Psoas muscle (tissue), 8 donors: ENCODE measurements around the gene DYNLT4. TPM values are rescaled to one million over a fixed set of nuclear protein-coding genes. Genes with fewer than 3 reads are reported as not detected.
"Not testable (repeated sequence)": the region's sequence is repeated elsewhere in the genome, so short reads cannot be mapped to it uniquely, and the experiment has no call there.

Experiments used
- ATAC-seq, 4 donors: fragments of 200-7000 bp; cut with Tn5 transposase; one replicate each; pipeline ENCODE4 v1.9.1; 2020; ENCODE audit warnings: moderate library complexity in 3 of 4, mild to moderate bottlenecking in 2 of 4
- DNase-seq, 2 donors: peaks; one replicate each; pipeline ENCODE4 v3.0.0-alpha.2; 2020
- H3K27ac ChIP-seq: fragments of 200-600 bp; one replicate; pipeline ENCODE4 v1.8.0; 2022
- H3K27me3 ChIP-seq, 3 donors: fragments of 200-600 bp in 1 of 3; one replicate each; pipeline versions ENCODE4 v1.6.1 to v1.8.0; 2013 to 2022; ENCODE audit warnings: low read length in 2 of 3, mild to moderate bottlenecking in 2 of 3, moderate library complexity in 1 of 3; ENCODE audit not compliant: insufficient read depth in 3 of 3
- H3K36me3 ChIP-seq, 2 donors: fragments of 200-600 bp in 1 of 2; one replicate each; pipeline versions ENCODE4 v1.6.1 to v1.8.0; 2013 to 2022; ENCODE audit warnings: low read depth in 1 of 2, mild to moderate bottlenecking in 1 of 2, moderate library complexity in 1 of 2; ENCODE audit not compliant: insufficient read depth in 1 of 2
- H3K4me1 ChIP-seq: fragments of 200-600 bp; one replicate; pipeline ENCODE4 v1.8.0; 2022
- H3K4me3 ChIP-seq: fragments of 200-600 bp; one replicate; pipeline ENCODE4 v1.8.0; 2022; ENCODE audit warnings: mild to moderate bottlenecking
- H3K9me3 ChIP-seq: fragments of 200-600 bp; one replicate; pipeline ENCODE4 v1.8.0; 2022
- CTCF ChIP-seq: fragments of 200-600 bp; IDR thresholded peaks from one replicate; pipeline ENCODE4 v1.8.0; 2022; ENCODE audit warnings: antibody characterized with exemption
- WGBS, 3 donors: extraction: QIAGEN DNeasy Blood & Tissue Kit; methylation state at CpG; one replicate each; pipeline versions ENCODE4 v1.1.6 to v1.1.7; 2013; 5-methylcytosine and 5-hydroxymethylcytosine counted together
- intact Hi-C, 2 donors: fragments of 100-400 bp; cut with DNase I; formaldehyde crosslinking; loops; one replicate each; pipeline versions ENCODE4 v1.11.0 to v1.14.2; 2022
- polyA plus RNA-seq, 3 donors: library from polyadenylated mRNA; stranded (reverse); fragments of 200-250 nt; gene quantifications; one replicate each; pipeline ENCODE4 v1.2.3, GENCODE V29; 2013
- total RNA-seq, 4 donors: library from RNA; stranded (reverse); fragmentation: NEBNext Ultra II Directional in 2 of 4; extraction: Animal tissue kit (Norgen Biotek cat#: 25700) in 2 of 4; gene quantifications; one replicate each; pipeline versions ENCODE4 v1.2.1 to v1.2.4, GENCODE V29; 2021 to 2023
- donor health status: healthy with polysubstance abuse.
- donor health status: DM: no; HTN: no; CAD: no; lungs with moderate emphysema.
- donor health status: Bipolar disorder and iron deficiency.
- donor health status: healthy.
- donor health status: DM: yes; HTN: yes; CAD: no.
- donor health status: DM: no; HTN: no; CAD: no.
- donor health status: DM: no; HTN: no; CAD: no.
- donor health status: DM: yes; HTN: yes; CAD: no.

The DYNLT4 gene
- total and polyA plus RNA-seq, 7 donors = 0.06 to 0.59 (median 0.32) TPM; not detected in 2

DNA sequence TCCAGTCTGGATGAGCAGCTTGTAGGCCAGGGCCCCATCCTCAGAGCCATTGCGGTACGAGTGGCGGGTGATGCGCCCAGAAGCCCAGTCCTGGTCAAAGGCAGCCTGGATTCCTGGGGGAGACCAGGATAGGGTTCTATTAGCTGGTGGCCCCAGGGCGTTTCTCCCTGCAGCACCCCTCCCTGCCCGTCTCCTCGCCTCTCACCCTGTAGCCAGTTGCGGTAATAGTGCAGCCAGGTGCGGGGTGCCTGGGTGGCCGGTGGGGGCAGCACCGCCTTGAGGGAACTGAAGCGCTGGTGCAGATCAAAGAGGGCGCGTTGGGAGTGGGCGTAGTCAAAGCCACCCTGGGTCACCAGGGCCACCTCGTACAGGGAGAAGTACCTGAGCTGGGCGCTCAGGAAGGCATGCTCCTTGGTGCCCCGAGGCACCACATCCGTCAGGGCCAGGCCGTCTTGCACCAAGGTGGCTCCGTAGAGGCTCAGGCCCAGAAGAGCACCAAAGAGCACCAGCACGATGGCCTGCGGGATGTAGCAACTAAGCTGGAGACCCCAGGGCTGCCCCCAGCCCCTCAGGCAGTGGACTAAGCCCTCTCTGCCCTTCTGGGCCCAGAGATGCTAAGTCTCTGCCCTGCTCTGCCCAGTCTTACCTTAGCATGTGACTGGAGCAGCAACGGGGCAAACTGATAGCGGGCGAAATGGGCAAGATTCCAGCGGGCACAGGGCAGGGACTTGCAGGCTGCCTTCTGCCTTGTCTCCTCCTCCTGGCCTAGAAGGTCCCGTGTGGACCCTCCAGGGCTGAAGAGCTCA is 20.2 kb upstream of the DYNLT4 start:
- peak in 1 of 4 donors; percentile 2 for ATAC-seq
- no peak for TF ChIP-seq CTCF
- intact Hi-C loops = no loop called here
- no peaks in the 10 kb centered on the region for H3K4me1 ChIP-seq
- 87 to 90% (median 89%) methylated on average over 28 of the region's 28 CpGs for WGBS, 3 donors
- peak in 1 of 2 donors; percentile 52 for DNase-seq
- no peaks in the 10 kb centered on the region for H3K9me3 ChIP-seq
- no peak overlapping the region for H3K4me3 ChIP-seq
- no peaks in the 10 kb centered on the region for H3K36me3 ChIP-seq
- no peak overlapping the region for H3K27ac ChIP-seq
- H3K27me3 ChIP-seq = no peaks in the 10 kb centered on the region

DNA sequence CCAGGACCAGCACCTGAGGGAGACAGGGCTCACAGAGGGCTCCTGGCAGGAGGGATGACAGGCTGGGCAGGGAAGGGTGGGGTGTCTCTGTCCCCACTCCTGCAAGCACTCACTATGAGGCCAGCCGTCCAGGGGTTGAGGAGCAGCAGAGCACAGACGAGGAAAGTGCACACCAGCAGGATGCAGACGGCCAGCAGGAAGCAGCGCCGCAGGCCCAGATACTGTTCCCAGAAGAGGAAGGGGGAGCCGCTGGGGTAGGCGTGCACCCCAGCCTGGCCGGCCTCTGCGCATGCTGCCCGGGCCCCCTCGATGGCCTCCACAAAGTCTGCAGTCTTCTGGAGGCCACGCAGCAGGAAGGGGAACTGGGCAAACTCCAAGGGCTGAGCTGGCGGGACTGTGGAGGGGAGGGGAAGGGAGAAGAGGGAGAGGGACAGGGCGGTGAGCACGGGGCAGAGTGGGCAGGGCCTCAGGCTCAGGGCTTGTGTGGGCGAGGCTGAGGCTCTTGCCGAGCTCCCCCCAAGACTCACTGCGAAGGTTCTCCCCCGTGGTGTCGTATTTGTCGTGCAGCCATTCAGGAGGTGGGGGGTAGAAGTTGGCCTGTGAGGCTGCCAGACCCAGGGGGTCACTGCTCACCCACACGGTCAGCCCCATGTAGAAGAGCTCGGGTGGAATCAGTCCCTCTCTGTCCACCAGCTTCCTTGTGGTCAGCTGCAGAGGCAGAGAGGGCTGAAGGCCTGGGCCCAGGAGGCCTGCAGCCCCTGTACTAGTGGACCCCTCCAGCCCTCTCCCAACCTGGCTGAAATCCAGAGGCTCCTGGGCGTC is 19.4 kb upstream of the DYNLT4 start:
- no peaks in the 10 kb centered on the region for H3K36me3 ChIP-seq
- no peak overlapping the region for H3K27ac ChIP-seq
- 69 to 70% (median 70%) methylated on average over 22 to 24 of the region's 24 CpGs for WGBS, 3 donors
- intact Hi-C loops = no loop called here
- DNase-seq (peak; percentile 67 to 83), ATAC-seq (peak; percentile 27 to 56 (median 30))
- TF ChIP-seq CTCF = no peak
- no peaks in the 10 kb centered on the region for H3K27me3 ChIP-seq
- H3K9me3 ChIP-seq = no peaks in the 10 kb centered on the region
- H3K4me1 ChIP-seq = no peaks in the 10 kb centered on the region
- H3K4me3 ChIP-seq = no peak overlapping the region

DNA sequence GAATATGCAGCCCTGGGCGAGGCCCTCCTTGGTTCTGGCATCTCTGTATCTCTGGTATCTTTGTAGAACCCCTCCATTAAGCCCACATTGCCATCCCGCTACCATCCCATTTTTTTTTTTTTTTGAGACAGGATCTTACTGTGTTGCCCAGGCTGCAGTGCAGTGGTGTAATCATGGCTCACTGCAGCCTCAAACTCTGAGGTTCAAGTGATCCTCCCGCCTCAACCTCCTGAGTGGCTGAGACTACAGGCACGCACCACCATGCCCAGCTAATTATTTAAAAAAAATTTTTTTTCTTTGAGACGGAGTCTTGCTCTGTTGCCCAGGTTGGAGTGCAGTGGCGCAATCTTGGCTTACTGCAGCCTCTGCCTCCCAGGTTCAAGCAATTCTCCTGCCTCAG is 17.2 kb upstream of the DYNLT4 start:
- not testable (repeated sequence) for H3K27me3 ChIP-seq, H3K4me1 ChIP-seq, H3K9me3 ChIP-seq, H3K4me3 ChIP-seq, ATAC-seq, H3K27ac ChIP-seq, H3K36me3 ChIP-seq
- WGBS, 3 donors = 89 to 97% (median 93%) methylated on average over 6 of the region's 6 CpGs
- intact Hi-C loops = loop anchor here in 1 of 2 donors (5.0 kb wide), 1 partner anchor 37 kb away; the partner anchor contains the start of gene BEST4
- DNase-seq = peak in 1 of 2 donors; percentile 13

DNA sequence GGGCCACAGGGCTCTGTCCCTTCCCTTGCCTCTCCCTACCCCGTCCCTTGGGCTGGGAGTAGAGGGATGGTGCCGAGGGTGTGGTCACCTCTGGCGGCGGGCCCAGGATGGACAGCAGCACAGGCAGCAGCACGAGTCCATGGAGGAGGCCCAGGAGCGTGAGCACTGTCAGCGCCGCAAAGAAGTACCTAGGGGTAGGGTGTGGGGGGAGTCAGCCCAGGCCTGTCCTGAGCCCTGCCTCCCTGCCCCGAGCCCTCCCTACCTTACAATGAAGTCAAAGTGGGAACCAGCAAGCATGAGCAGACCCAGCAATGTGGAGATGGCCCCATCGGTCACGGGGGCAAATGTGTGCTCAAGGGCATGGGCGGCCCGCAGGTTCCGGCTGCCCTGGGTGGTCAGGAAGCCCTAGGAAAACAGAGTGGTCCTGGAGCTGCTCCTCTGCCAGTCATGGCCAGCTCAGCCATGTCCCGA is 15.9 kb upstream of the DYNLT4 start:
- intact Hi-C loops = loop anchor here in 1 of 2 donors (5.0 kb wide), 1 partner anchor 36 kb away; the partner anchor contains the start of gene BEST4
- Histone ChIP-seq H3K36me3 (no peaks in the 10 kb centered on the region), H3K4me3 (no peak overlapping the region), H3K9me3 (no peaks in the 10 kb centered on the region), H3K27ac (no peak overlapping the region), H3K4me1 (no peaks in the 10 kb centered on the region), H3K27me3 (no peaks in the 10 kb centered on the region)
- TF ChIP-seq CTCF = no peak
- ATAC-seq (no peak), DNase-seq (peak in 1 of 2 donors; percentile 58)
- 82 to 83% (median 83%) methylated on average over 14 to 15 of the region's 15 CpGs for WGBS, 3 donors
